LHCN-M2 (cell line): ENCODE data around the gene UCP2. TPM values are rescaled to one million over a fixed set of nuclear protein-coding genes. Genes with fewer than 3 reads are reported as not detected.
"Not testable (repeated sequence)": the region's sequence is repeated elsewhere in the genome, so short reads cannot be mapped to it uniquely, and the experiment has no call there.

Experiments
- DNase-seq: peaks from one replicate; pipeline ENCODE4 v3.0.0-alpha.2; 2012; ENCODE audit warnings: low read depth
- total RNA-seq: library from RNA; depleted of rRNA; stranded (reverse); fragments of >200 nt; gene quantifications from 2 replicates; pipeline ENCODE4 v1.2.3, GENCODE V29; 2014

Gene UCP2
- total RNA-seq, 1 experiment from 2014 or later, result 8.0 TPM

- no peak for DNase-seq
These were observed 13.6 kb upstream of the UCP2 start for GRCh38 chr11:73996161-73996747.

DNA sequence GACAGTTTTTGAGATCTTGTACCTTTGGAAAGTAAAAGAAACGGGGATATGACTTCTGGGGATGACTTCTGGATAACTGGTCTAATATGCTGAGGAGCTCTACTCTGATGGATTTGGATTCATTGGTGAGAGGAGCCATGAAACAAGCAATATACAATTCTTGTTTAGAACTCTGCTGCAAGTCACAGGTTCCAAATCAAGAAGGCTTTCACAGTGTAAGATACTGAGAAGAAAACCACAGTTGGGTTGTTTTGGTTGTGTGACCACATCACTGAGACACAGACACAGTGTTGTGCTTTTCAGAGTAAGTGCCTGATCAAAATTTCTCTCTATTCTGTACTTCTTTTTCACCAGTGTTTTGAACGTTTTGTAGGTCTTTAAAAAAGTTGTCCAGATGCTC lies 13.1 kb upstream of the UCP2 start:
- DNase-seq, result no peak

GRCh38 chr11:73995247-73995646 lies 12.6 kb upstream of the UCP2 start:
- no peak for DNase-seq

- no peak for DNase-seq
These were observed 8.9 kb upstream of the UCP2 start for GRCh38 chr11:73991471-73992006.

GRCh38 chr11:73990730-73991129 lies 8.1 kb upstream of the UCP2 start:
- DNase-seq, result no peak

DNA sequence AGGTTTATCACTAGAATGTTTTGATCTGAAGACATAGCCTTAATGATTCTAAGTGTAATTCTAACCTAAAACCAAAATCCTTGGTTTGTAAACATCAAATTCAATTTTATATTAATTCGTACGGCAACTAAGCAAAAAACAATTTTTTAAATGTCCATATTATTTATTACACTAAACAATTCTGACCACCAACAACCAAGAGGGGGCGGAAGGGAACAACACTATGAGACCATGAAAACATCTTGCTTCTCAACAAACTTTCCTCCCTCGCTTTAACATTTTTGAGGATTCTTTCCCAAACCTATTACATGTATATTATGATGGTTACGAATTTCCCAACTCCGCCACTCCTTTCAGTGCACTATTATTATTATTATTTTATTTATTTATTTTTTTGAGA lies 6.5 kb upstream of the UCP2 start:
- no peak for DNase-seq

DNA sequence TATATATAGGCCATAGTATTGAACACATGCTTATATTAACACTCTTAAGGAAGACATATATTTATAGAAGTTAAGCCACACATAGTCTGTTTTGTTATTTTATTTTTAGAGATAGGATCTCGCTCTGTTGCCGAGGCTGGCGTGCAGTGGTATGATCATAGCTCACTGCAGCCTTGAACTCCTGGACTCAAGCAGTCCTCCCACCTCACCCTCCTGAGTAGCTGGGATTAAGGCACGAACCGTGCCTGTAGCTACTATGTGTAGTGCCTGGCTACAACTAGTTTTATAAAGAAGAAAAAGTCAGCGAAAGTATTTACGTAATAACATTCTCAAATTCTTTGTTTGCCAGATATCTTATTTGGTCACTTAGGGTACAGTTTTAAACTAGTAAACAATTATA lies 5.6 kb upstream of the UCP2 start:
- DNase-seq, result no peak

DNA sequence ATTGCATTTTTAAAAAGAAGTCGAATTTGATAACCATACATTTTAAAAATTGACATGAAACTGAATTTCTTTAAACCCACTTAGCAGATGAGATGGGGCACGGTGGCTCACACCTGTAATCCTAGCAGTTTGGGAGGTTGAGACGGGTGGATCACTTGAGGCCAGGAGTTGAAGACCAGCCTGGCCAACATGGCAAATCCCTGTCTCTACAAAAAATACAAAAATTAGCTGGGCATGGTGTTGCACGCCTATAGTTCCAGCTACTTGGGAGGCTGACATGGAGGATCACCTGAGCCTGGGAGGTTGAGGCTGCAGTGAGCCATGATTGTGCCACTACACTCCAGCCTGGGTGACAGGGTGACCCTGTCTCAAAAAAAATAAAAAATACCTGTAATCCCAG lies 3.0 kb upstream of the UCP2 start:
- not testable (repeated sequence) for DNase-seq

- DNase-seq, result no peak
These were observed 1.3 kb upstream of the UCP2 start for GRCh38 chr11:73983741-73984538.

- peak; percentile 88 for DNase-seq
These were observed 522 bp upstream of the UCP2 start for GRCh38 chr11:73982990-73983740.

DNA sequence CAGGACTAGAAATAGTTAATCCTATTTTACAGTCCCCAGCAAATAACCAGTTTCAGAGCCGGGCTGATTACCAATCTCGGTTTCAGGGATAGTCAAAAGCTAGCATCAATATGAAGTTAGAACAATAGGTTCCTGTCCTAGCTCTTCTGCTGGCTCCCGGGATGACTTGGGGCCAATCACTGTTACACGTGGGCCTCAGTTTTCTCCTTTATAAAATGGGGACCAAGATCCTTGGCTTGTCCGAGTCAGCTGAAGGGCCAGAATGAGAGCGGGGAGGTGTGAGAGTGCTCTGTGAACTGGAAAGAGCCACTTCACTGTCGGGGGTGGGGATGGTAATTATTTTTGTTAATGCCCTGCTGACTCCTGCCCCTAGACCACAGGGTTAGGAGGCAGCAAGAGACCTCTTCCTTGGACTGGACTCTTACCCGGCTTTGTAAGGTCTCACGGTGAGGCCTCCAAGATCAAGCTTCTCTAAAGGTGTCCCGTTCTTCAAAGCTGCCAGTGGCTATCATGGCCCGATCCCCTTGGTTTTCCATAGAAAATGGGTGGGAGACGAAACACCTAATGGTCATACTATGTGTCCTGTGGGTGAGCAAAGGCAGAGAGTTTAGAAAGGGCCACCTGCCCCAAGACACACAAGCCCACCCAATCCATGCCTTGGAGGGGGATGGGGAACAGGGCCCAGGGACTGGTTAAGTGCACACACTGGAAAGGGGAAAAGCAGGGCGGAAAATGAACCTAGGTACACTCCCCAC lies 1.4 kb downstream of the UCP2 start:
- DNase-seq, result no peak

DNA sequence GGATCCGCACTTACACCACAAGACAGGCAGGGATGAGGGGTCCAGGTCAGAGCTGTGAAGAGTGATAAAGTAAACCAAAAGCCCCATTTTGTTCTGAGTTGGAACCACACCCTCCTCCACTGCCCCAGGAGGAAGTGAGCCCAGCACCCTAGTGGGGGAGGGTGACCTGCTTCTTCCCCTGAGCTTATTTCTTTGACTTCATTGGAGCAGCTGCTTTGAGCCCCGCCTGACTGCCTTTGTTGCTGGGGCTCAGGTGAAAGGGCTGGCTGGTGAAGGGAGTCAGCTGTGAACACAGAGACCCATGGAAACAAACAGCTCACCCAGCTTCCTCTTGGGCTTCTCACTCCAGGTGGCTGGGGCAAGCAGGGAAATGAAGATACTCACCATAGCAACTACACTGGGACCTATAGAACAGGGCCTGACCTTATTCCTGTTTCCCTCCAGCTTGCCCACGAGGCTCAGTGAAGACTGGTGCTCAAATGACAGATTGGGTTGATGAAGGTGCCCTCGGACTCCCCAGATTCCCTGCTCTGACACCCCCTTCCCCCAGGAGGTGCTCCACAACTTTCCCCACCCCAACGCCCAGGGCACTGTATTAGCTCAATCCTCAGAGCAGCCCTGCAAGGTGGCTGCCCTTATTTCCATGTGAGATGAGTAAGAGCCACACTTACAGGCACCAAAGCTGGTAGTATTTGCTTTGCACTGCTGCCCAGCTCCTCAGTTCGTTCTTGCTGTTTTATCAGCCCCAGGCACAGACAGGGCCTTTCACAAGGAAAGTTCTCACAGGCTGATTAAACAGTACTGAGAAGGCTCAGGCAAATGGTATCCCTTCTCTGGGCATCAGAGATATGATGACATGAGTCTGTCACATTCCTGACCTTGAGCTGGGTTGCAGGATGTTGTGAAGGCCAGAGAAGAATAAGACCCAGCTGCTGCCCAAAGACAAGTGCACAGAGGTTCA lies 2.4 kb downstream of the UCP2 start:
- no peak for DNase-seq

DNA sequence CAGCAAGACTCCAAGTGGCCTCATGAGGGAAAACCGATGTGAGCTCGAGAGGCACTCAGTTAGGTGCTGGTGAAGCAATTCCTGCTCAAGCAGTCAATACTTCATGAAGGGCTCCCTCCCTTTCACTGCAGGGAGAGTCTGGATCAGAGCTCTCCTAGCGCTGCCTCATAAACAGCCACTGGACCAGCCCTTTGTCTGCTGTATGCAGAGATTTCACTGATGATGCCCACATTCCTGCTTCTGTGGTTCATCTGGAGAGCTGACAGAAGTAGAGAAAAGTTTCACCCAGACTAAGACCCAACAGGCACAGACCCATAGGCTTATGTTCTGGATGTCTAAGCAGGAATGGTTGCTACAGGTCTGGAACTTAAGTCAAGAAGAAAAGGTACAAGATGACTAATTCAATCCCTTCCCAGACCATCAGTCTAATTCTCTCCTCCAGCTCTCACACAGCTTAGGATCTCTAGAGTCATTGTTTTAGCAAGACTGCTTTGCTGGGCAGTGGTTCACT lies 4.0 kb downstream of the UCP2 start:
- DNase-seq, result no peak

DNA sequence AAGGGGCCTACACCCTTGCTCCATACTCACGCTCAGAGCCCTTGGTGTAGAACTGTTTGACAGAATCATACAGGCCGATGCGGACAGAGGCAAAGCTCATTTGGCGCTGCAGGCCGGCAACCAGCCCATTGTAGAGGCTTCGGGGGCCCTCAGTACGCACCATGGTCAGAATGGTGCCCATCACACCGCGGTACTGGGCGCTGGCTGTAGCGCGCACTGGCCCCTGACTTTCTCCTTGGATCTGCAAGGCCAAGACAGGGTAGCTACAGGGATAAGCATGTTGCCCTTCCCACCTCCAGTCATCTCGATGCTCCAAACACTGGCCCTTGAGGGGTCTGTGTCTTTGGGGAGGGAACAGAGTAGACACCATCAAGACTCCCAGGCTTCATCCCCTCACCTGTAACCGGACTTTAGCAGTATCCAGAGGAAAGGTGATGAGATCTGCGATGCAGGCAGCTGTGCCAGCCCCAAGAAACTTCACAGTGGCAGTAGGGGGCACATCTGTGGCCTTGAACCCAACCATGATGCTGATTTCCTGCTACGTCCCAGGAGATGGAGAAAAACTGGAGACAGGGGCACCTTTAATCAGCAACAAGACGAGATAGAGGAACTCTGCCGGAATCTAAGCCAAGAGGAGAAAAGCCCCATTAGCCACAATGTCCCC lies 4.7 kb downstream of the UCP2 start:
- no peak for DNase-seq

GRCh38 chr11:73976451-73977151 lies 6.0 kb downstream of the UCP2 start:
- no peak for DNase-seq

GRCh38 chr11:73975479-73975757 lies 7.2 kb downstream of the UCP2 start:
- DNase-seq, result no peak

GRCh38 chr11:73974604-73975478 lies 7.8 kb downstream of the UCP2 start:
- DNase-seq, result no peak
